SK-N-SH treated with all-trans-retinoic acid at 6 μM for 48 hours (cell line): ENCODE measurements around the gene ATF6.

ENCODE experiments used
- ATAC-seq: fragments of 200-7000 bp; cut with Tn5 transposase; 3 replicates; pipeline ENCODE4 v1.9.1; 2020; ENCODE audit warnings: mild to moderate bottlenecking, moderate library complexity
- ARNTL ChIP-seq: fragments of 450-650 bp; formaldehyde crosslinking; IDR thresholded peaks from 2 replicates; pipeline ENCODE4 v1.5.0; 2020; ENCODE audit warnings: low read depth, mild to moderate bottlenecking, moderate library complexity, borderline replicate concordance
- BACH2 ChIP-seq: fragments of 250-450 bp; sonication (Bioruptor Pico); IDR thresholded peaks from 2 replicates; pipeline ENCODE4 v1.9.0; 2021; ENCODE audit warnings: mild to moderate bottlenecking, borderline replicate concordance
- CREB5 ChIP-seq: fragments of 250-450 bp; sonication (Bioruptor Pico); IDR thresholded peaks from 2 replicates; pipeline ENCODE4 v1.5.1; 2020; ENCODE audit warnings: low read depth, mild to moderate bottlenecking, moderate library complexity
- CSDC2 ChIP-seq: fragments of 250-450 bp; sonication (Bioruptor Pico); IDR thresholded peaks from 2 replicates; pipeline ENCODE4 v1.5.0; 2020; ENCODE audit warnings: mild to moderate bottlenecking, moderate library complexity
- CSRNP3 ChIP-seq: fragments of 250-450 bp; sonication (Bioruptor Pico); IDR thresholded peaks from 2 replicates; pipeline ENCODE4 v1.5.1; 2021; ENCODE audit warnings: mild to moderate bottlenecking, moderate library complexity
- ESRRG ChIP-seq: fragments of 250-450 bp; sonication (Bioruptor Pico); IDR thresholded peaks from 2 replicates; pipeline ENCODE4 v1.6.1; 2021; ENCODE audit warnings: mild to moderate bottlenecking
- ISL1 ChIP-seq: fragments of 250-450 bp; sonication (Bioruptor Pico); IDR thresholded peaks from 2 replicates; pipeline ENCODE4 v2.1.2; 2022; ENCODE audit warnings: mild to moderate bottlenecking, moderate library complexity
- OSR1 ChIP-seq: fragments of 250-450 bp; sonication (Bioruptor Pico); IDR thresholded peaks from 2 replicates; pipeline ENCODE4 v1.8.0; 2022; ENCODE audit warnings: moderate library complexity, mild to moderate bottlenecking, inconsistent platforms
- PATZ1 ChIP-seq: fragments of 250-450 bp; sonication (Bioruptor Pico); IDR thresholded peaks from 2 replicates; pipeline ENCODE4 v1.8.0; 2020; ENCODE audit warnings: mild to moderate bottlenecking, moderate library complexity, borderline replicate concordance
- POU6F1 ChIP-seq: fragments of 250-450 bp; sonication (Bioruptor Pico); IDR thresholded peaks from 2 replicates; pipeline ENCODE4 v1.8.0; 2021; ENCODE audit warnings: low read depth, mild to moderate bottlenecking, moderate library complexity, borderline replicate concordance
- PPARA ChIP-seq: fragments of 250-450 bp; sonication (Bioruptor Pico); IDR thresholded peaks from 2 replicates; pipeline ENCODE4 v1.5.0; 2020; ENCODE audit warnings: mild to moderate bottlenecking, borderline replicate concordance
- RARB ChIP-seq: fragments of 250-450 bp; sonication (Bioruptor Pico); IDR thresholded peaks from 2 replicates; pipeline ENCODE4 v1.8.0; 2021; ENCODE audit warnings: mild to moderate bottlenecking, moderate library complexity
- SNAI2 ChIP-seq: fragments of 250-450 bp; sonication (Bioruptor Pico); IDR thresholded peaks from 2 replicates; pipeline ENCODE4 v1.5.0; 2020; ENCODE audit warnings: mild to moderate bottlenecking, moderate library complexity
- TCF4 ChIP-seq: fragments of 250-450 bp; sonication (Bioruptor Pico); IDR thresholded peaks from 2 replicates; pipeline ENCODE4 v1.8.0; 2021; ENCODE audit warnings: mild to moderate bottlenecking, moderate library complexity, borderline replicate concordance
- TOX ChIP-seq: fragments of 250-450 bp; sonication (Bioruptor Pico); IDR thresholded peaks from 2 replicates; pipeline ENCODE4 v1.8.0; 2021; ENCODE audit warnings: mild to moderate bottlenecking, moderate library complexity, borderline replicate concordance
- TSHZ2 ChIP-seq: fragments of 250-450 bp; sonication (Bioruptor Pico); IDR thresholded peaks from 2 replicates; pipeline ENCODE4 v1.5.0; 2020; ENCODE audit warnings: mild to moderate bottlenecking, moderate library complexity
- ZC3H10 ChIP-seq: fragments of 250-450 bp; sonication (Bioruptor Pico); IDR thresholded peaks from 2 replicates; pipeline ENCODE4 v1.5.1; 2021; ENCODE audit warnings: mild to moderate bottlenecking, moderate library complexity
- ZFP30 ChIP-seq: fragments of 450-650 bp; formaldehyde crosslinking; IDR thresholded peaks from 2 replicates; pipeline ENCODE4 v1.5.0; 2022; ENCODE audit warnings: mild to moderate bottlenecking, moderate library complexity
- ZNF565 ChIP-seq: fragments of 450-650 bp; formaldehyde crosslinking; conservative IDR thresholded peaks from 2 replicates; pipeline ENCODE4 v1.5.0; 2020; ENCODE audit warnings: low read depth, mild to moderate bottlenecking, moderate library complexity
- ZNF70 ChIP-seq: fragments of 450-650 bp; formaldehyde crosslinking; IDR thresholded peaks from 2 replicates; pipeline ENCODE4 v1.5.0; 2020; ENCODE audit warnings: mild to moderate bottlenecking, moderate library complexity
- ZNF8 ChIP-seq: fragments of 450-650 bp; formaldehyde crosslinking; IDR thresholded peaks from 2 replicates; pipeline ENCODE4 v1.5.0; 2020; ENCODE audit warnings: mild to moderate bottlenecking, moderate library complexity

The ATF6 gene

GRCh38 chr1:161790587-161791317 lies 24.6 kb downstream of the ATF6 start:
- ATAC-seq: no peak
- no peak for TF ChIP-seq TSHZ2
- no peak for TF ChIP-seq ISL1 (CRISPR knock-in tag)
- no peak for TF ChIP-seq BACH2 (CRISPR knock-in tag)
- TF ChIP-seq ZC3H10: no peak
- no peak for TF ChIP-seq SNAI2 (CRISPR knock-in tag)
- no peak for TF ChIP-seq RARB
- no peak for TF ChIP-seq TOX (CRISPR knock-in tag)
- TF ChIP-seq ESRRG: no peak
- no peak for TF ChIP-seq PATZ1 (CRISPR knock-in tag)
- TF ChIP-seq ZNF565 (CRISPR knock-in tag): no peak
- no peak for TF ChIP-seq ZFP30 (CRISPR knock-in tag)
- TF ChIP-seq CSRNP3 (CRISPR knock-in tag): no peak
- TF ChIP-seq ZNF8 (CRISPR knock-in tag): no peak
- TF ChIP-seq CREB5: no peak
- TF ChIP-seq ZNF70 (CRISPR knock-in tag): no peak
- TF ChIP-seq PPARA (CRISPR knock-in tag): no peak
- TF ChIP-seq CSDC2 (CRISPR knock-in tag): no peak

GRCh38 chr1:161791904-161792655 lies 26.0 kb downstream of the ATF6 start:
- ATAC-seq: peak; percentile 57
- TF ChIP-seq ZC3H10 (no peak), TCF4 (CRISPR knock-in tag) (no peak), POU6F1 (CRISPR knock-in tag) (no peak), ZNF8 (CRISPR knock-in tag) (no peak), ZNF70 (CRISPR knock-in tag) (no peak), ARNTL (no peak), ZNF565 (CRISPR knock-in tag) (no peak), OSR1 (CRISPR knock-in tag) (no peak), TSHZ2 (no peak)
